HG02970 (cell line): Measurements from ENCODE around the gene GH1.
"Not testable (repeated sequence)": the region's sequence is repeated elsewhere in the genome, so short reads cannot be mapped to it uniquely, and the experiment has no call there.

ENCODE experiments used
- ATAC-seq: cut with Tn5 transposase; IDR thresholded peaks from one replicate; pipeline ENCODE4 v1.9.1; 2021; ENCODE audit warnings: mild to moderate bottlenecking, moderate library complexity, moderate number of reproducible peaks; ENCODE audit not compliant: unreplicated experiment, low FRiP score

GH1 gene

GRCh38 chr17:63928172-63928666, 9.6 kb upstream of the GH1 start:
- ATAC-seq, result no peak

GRCh38 chr17:63927464-63928171, 9.0 kb upstream of the GH1 start:
- no peak for ATAC-seq

GRCh38 chr17:63926164-63926563, 7.5 kb upstream of the GH1 start:
- no peak for ATAC-seq

DNA sequence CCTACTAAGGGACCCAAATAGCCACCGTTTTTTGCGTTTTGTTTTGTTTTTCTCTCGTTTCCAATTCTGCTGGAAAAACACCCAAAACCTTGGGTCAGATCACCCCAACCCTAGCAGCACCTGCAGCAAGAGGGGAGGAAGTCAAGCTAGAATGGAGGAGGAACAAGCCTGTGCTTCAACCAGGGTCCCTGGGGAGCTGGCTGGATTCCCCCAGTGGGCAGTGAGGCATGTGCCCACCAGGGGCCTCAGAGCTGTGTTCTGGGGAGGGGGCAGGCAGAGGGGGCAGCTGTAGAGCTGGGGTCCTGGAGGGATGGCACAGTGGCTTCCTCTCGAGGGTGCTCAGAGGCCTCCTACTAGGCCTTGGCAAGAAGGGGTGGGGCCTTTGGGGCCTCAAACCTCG, 7.0 kb upstream of the GH1 start:
- no peak for ATAC-seq

GRCh38 chr17:63922402-63922801, 3.8 kb upstream of the GH1 start:
- ATAC-seq, result not testable (repeated sequence)

- ATAC-seq, result not testable (repeated sequence)
These were observed 2.1 kb upstream of the GH1 start for GRCh38 chr17:63920779-63921178.

DNA sequence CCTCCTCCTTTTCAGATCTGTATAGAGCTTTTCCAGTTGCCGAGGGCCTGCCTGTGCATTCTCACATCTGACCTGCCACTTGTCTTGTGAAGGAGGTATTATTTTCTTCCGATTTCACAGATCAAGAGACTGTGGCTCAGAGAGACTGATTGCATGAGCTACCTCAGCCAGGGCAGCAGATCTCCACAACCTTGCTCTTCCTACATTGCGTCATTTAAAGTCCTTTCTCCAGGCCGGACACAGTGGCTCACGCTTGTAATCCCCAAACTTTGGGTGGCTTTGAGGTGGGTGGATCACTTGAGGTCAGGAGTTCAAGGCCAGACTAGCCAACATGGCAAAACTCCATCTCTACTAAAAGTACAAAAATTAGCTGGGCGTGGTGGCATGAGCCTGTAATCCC, 1.4 kb upstream of the GH1 start:
- ATAC-seq, result not testable (repeated sequence)

GRCh38 chr17:63919311-63919723, 678 bp upstream of the GH1 start:
- no peak for ATAC-seq

DNA sequence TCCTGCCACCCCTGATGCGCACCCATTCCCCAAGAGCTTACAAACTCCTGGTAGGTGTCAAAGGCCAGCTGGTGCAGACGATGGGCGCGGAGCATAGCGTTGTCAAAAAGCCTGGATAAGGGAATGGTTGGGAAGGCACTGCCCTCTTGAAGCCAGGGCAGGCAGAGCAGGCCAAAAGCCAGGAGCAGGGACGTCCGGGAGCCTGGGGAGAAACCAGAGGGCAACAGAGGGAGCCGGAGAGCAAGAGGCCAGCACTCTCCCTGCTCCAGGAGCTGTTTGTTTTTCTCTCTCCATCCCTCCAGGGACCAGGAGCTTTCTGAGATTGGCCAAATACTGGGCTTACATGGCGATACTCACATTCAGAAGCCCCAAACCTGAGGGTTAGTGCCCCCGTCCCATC, 334 bp downstream of the GH1 start:
- no peak for ATAC-seq

DNA sequence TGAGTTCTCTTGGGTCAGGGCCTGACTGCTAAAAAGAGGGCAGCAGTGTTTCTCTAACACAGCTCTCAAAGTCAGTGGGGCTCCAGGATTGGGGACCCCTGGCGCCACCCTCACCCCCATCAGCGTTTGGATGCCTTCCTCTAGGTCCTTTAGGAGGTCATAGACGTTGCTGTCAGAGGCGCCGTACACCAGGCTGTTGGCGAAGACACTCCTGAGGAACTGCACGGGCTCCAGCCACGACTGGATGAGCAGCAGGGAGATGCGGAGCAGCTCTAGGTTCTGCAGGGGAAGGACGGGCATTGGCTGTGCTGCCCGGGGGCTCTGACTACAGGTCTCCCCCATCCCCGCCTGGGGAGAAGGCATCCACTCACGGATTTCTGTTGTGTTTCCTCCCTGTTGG, 993 bp downstream of the GH1 start:
- no peak for ATAC-seq

DNA sequence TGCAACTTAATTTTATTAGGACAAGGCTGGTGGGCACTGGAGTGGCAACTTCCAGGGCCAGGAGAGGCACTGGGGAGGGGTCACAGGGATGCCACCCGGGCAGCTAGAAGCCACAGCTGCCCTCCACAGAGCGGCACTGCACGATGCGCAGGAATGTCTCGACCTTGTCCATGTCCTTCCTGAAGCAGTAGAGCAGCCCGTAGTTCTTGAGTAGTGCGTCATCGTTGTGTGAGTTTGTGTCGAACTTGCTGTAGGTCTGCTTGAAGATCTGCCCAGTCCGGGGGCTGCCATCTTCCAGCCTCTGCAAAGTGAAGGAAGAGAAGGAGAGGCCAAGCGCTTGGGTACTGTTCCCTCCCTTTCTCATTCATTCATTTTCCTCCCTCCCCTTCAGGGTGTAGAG, 1.4 kb downstream of the GH1 start:
- not testable (repeated sequence) for ATAC-seq

- no peak for ATAC-seq
These were observed 2.0 kb downstream of the GH1 start for GRCh38 chr17:63916566-63917185.

- ATAC-seq, result not testable (repeated sequence)
These were observed 2.9 kb downstream of the GH1 start for GRCh38 chr17:63915753-63916152.

GRCh38 chr17:63914471-63914870, 4.2 kb downstream of the GH1 start:
- ATAC-seq, result no peak

DNA sequence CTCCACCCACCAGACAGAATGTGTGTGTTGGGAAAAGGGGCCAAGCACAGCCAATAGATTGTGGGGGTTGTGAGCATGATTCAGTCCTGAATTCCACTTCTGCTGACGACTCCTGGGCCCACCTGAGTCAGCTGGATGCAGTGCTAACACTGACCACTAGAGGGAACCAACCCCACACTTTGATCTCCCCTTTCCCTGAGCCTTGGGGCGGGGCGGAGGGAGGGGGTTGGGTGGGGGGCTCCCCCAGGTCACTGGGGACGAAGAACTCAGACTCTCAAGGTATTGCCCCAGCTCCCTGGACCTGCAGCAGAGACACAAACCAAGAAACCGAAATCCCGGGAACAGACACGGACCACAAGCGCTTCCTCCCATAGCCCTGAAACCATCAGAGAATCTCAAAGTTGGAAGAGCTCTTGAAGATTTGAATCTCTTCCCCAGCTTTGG, 7.0 kb downstream of the GH1 start:
- ATAC-seq, result no peak

GRCh38 chr17:63911041-63911635, 7.5 kb downstream of the GH1 start, which contains the start of gene CSHL1:
Gene CSHL1 (minus strand): TSS chr17:63911258. CDS start chr17:63911196, 62 bp downstream.
- no peak for ATAC-seq

GRCh38 chr17:63910096-63910495, 8.5 kb downstream of the GH1 start:
- no peak for ATAC-seq

DNA sequence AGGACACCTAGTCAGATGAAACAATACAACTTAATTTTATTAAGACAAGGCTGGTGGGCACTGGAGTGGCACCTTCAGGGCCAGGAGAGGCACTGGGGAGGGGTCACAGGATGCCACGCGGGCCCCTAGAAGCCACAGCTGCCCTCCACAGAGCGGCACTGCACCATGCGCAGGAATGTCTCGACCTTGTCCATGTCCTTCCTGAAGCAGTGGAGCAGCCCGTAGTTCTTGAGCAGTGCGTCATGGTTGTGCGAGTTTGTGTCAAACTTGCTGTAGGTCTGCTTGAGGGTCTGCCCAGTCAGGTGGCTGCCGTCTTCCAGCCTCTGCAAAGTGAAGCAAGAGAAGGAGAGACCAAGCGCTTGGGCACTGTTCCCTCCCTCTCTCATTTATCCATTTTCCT, 9.1 kb downstream of the GH1 start:
- not testable (repeated sequence) for ATAC-seq

DNA sequence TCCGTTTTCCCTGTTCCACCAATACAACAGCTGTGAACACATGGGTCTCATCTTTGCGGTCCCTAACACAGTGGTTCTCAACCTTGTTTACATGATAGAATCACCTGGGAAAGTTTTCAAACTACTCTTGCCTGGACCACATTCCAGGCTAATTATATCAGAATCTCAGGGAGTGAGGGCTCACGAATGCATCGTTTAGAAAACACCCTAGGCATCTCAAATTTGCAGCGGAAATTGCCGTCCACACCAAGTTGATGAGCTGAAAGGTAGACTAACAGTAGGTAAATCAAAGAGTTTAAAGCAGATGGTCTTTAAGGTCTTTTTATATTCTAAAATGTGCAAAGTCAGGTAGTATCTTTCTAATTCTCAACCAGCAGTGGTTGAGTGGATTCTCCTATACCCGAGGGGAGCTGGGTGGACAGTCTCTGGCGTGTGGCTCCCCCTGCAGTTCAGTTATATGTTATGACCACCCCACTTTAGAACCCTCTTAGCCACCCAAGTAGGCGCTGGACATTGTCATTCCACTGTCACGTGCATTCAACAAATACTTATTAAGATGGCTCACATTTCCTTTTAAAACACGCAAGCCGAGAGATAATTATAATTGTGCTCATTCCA, 11.4 kb downstream of the GH1 start:
- not testable (repeated sequence) for ATAC-seq

DNA sequence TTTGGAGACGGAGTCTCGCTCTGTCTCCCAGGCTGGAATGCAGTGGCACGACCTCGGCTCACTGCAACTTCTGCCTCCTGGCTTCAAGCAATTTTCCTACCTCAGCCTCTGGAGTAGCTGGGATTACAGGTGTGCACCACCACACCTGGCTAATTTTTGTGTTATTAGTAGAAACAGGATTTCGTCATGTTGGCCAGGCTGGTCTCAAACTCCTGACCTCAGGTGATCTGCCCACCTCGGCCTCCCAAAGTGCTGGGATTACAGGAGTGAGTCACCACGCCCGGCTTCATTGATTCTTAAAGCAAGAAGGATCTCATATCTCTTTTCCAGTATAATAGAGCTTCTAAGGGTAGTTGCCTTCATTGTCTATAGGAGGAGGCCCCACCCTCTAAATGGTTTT, 13.8 kb downstream of the GH1 start:
- not testable (repeated sequence) for ATAC-seq

DNA sequence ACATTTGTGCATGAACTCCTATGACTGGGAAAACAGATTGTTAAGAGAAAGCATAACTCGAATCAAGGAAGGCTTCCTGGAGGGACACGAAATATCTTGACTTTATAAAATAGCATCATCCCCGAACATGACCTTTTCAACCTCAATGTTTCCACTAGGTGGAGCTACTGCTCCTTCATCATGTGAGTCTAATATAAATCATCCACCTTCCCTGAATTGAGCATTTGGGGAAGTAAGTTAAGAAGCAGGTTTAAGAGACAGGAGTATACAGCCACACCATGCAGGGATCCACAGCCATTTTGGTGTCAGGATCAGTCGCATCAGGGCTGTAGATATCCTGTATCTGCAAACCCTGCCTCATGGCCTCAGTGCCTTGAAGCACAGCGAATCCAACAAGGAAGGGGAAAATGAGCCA, 14.8 kb downstream of the GH1 start:
- not testable (repeated sequence) for ATAC-seq
